Right kidney (tissue), 1 donor: ENCODE measurements around the gene UBASH3A.
A peak's percentile ranks its signal among the peaks of the same experiment; 100 is the strongest.

Experiments used
- DNase-seq: peaks from one replicate; pipeline ENCODE4 v3.0.0-alpha.2; 2016

UBASH3A gene

DNA sequence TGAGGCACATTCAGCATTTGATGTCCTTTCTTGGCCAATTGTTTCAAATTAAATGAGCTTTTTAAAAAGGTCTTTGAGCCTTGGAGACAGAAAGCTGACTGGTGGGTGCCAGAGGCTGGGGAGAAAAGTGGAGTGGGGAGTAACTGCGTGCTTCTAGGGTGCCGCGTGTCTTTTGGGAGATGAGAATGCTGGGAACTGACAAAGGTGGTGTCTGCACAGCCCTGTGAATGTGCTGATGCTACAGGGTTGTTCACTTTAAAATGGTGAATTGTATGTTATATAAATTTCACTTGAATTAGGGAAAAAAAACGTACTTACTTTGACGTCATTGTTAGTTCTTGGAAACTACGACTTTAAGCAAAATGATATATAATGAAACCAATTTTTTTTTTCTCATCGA is 29.2 kb upstream of the UBASH3A start:
- no peak for DNase-seq

GRCh38 chr21:42374864-42375499 is 28.7 kb upstream of the UBASH3A start:
- no peak for DNase-seq

DNA sequence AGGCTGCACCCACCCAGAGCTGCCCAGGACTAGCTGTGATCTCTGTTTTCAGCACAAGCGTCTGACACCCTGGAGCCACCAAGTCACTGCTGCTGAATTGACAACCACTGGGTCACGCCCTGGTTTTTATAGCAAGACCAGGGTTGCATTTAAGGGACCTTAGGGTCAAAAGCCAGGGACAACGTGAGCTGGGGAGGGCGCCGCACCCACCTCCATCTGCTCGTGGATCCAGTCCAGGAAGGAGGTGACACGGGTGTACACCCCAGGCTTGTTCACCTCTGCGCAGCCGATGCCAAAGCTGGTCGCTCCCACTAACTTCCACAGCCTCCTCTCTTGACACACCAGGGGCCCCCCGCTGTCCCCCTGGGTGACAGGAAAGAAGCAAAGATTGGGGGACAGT is 28.2 kb upstream of the UBASH3A start:
- no peak for DNase-seq

DNA sequence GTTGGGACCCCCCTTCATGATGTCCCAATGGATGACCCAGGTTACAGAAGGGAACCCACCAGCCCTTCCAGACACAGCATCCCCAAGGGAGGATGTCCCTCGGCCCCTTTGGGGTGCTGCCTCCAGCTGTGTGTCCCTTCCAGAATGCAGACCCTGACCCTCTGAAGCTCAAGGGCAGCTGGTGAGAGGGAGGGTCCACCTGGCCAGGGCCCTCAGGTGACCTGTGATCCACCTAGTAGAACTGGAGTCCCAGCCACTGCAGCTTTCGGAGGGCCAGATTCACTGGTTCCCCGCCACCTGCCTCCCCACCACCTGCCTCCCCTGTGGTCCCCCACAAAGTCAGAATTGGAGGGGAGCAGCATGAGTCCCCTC is 27.8 kb upstream of the UBASH3A start:
- DNase-seq = no peak

- DNase-seq = no peak
These were observed 27.2 kb upstream of the UBASH3A start for GRCh38 chr21:42376338-42376982.

GRCh38 chr21:42377211-42377950 is 26.3 kb upstream of the UBASH3A start:
- DNase-seq = no peak

DNA sequence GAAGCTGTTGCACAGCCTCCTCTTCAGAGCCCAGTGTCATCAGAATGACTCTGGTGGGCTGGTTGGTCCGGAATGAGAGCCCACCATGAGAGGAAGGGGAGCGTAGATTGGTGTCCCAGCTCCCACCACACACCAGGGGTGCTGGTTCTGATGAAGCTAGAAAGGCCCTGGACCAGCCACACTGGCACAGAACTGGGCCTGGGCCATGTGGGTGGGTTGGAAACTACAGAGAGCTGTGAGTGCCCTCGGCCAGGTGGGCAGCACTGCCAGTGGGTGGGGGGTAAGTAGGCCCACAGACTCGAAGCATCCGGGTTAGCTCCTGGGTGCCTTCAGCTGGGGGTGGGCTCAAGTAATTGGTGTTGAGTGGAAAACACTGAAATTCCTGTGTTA is 25.8 kb upstream of the UBASH3A start:
- DNase-seq = no peak

DNA sequence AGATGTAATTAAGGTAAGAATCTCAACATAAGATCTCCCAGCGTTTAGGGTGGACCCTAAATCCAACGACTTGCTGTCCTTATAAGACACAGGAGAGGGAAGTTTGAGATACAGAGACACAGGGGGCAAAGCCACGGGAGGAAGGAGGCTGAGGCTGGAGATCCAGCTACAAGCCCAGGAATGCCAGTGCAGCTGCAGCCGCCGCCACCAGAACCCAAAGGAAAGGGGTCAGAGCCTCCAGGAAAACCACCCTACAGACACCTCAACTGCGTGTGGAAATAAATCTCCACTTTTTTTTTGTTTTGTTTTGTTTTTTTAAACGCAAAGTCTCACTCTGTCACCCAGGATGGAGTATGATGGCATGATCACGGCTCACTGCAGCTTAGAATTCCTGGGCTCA is 25.3 kb upstream of the UBASH3A start:
- no peak for DNase-seq

- DNase-seq = no peak
These were observed 24.1 kb upstream of the UBASH3A start for GRCh38 chr21:42379426-42380215.

GRCh38 chr21:42381347-42381984 is 22.2 kb upstream of the UBASH3A start:
- no peak for DNase-seq

- DNase-seq = no peak
These were observed 20.8 kb upstream of the UBASH3A start for GRCh38 chr21:42382915-42383314.

GRCh38 chr21:42383331-42383730 is 20.4 kb upstream of the UBASH3A start:
- no peak for DNase-seq

- DNase-seq = no peak
These were observed 19.4 kb upstream of the UBASH3A start for GRCh38 chr21:42384156-42384945.

GRCh38 chr21:42384989-42385388 is 18.7 kb upstream of the UBASH3A start:
- DNase-seq = no peak

- no peak for DNase-seq
These were observed 18.1 kb upstream of the UBASH3A start for GRCh38 chr21:42385619-42386018.

DNA sequence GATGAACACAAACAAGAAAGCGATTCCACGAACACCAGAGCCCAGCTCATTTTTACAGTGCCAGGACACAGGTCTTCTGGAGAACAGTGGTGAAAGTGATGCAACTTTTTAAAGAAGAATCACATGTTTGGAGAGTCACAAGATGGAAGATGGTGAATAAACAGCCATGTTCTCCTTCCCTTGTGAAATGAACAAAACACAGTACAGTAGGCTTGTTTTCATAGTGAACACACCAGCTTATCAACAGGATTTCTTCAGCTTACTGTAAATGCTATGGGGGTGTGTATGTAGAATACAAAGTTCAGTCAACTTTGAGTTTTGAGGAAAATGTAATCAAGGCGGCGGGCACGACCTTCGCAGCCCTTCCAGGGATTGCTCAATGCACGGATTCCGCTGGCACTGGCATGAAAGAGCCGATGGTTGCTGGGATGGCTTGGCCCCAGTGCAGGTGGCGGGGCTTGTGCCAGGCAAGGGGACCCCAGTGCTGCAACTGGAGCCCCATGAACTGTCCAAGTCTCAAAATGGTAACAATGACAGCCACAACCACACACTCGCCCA is 17.6 kb upstream of the UBASH3A start:
- DNase-seq = no peak

DNA sequence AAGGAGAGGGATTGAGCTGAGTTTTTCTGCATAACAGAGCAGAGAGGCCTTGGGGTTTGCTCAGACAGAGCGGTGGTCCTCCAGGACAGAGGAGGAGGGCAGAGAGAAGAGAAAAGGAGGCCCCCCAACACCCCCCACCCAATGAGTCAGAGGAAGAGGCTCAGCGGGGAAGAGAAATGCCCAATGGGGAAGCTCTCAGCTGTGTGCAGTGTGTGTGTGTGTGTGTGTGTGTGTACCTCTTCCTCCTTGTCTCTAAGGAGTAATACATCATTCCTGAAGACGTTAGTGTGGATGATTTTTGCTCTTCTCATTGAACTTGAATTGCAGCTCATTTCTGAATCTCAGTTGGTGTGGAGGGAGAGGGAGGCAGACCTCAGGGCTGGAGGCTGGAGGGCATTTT is 16.5 kb upstream of the UBASH3A start:
- no peak for DNase-seq

GRCh38 chr21:42387843-42388340 is 15.8 kb upstream of the UBASH3A start:
- no peak for DNase-seq

DNA sequence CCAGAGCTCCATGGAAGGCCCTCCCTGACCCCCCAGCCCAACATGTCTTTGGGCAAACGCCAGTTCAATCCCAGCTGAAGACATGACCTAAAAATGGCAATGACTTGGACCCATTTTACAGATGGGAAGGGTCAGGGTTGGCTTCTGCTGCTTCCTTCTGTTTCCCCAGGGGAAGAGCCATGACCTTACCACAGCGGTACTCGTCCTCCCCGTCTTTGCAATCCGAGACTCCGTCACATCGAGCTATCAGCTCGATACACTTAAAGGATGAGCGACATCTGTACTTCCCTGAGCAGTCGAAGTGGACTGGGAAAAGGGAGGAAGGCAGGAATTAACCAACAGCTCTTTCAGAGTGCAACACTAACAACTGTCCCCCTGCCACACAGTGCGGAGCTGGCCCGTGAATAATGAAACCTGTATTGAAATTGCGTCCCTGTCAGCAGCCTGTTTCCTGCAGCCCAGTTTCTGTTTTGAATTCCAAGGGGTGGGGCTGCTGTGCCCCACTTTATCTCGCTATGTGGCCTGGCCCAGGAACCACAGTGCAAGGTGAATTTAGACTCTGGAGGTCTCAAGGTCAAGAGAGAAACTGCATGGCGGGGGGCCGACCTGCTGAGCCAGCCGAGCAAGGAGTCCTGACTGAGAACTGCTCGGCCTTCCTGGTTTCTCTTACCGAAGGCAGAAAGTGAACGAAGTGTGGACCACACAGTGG is 14.8 kb upstream of the UBASH3A start:
- peak; percentile 69 for DNase-seq

GRCh38 chr21:42389449-42389835 is 14.3 kb upstream of the UBASH3A start:
- DNase-seq = no peak
